ENCODE results near the gene PLEKHB1. TPM values are rescaled to one million over a fixed set of nuclear protein-coding genes. Genes with fewer than 3 reads are reported as not detected.

Gene PLEKHB1
- total RNA-seq, 1 donor, result 1.1 TPM

GRCh38 chr11:73647459-73648100, 1.2 kb downstream of the PLEKHB1 start:
- peak overlapping the region; percentile 47 for H3K4me3 ChIP-seq (ENCODE audit: low read depth, low read length)
- peak; percentile 75 for DNase-seq (ENCODE audit: low read depth)
- TF ChIP-seq CTCF (IDR thresholded peaks at IDR 0.05; ENCODE audit: insufficient read depth, low read length), result no peak

GRCh38 chr11:73648121-73648520, 1.7 kb downstream of the PLEKHB1 start:
- no peak for TF ChIP-seq CTCF (IDR thresholded peaks at IDR 0.05; ENCODE audit: insufficient read depth, low read length)
- no peak for DNase-seq (ENCODE audit: low read depth)

GRCh38 chr11:73648571-73649046, 2.2 kb downstream of the PLEKHB1 start:
- no peak overlapping the region for H3K4me3 ChIP-seq (ENCODE audit: low read depth, low read length)
- no peak for TF ChIP-seq CTCF (IDR thresholded peaks at IDR 0.05; ENCODE audit: insufficient read depth, low read length)
- DNase-seq (ENCODE audit: low read depth), result no peak

More at GRCh38 chr11:73648121-73648520, 1.7 kb downstream of the PLEKHB1 start:
- no peak overlapping the region for H3K4me3 ChIP-seq (ENCODE audit: low read depth, low read length)

GRCh38 chr11:73649206-73649605, 2.8 kb downstream of the PLEKHB1 start:
- no peak overlapping the region for H3K4me3 ChIP-seq (ENCODE audit: low read depth, low read length)
- TF ChIP-seq CTCF (IDR thresholded peaks at IDR 0.05; ENCODE audit: insufficient read depth, low read length), result no peak
- DNase-seq (ENCODE audit: low read depth), result no peak

- DNase-seq (ENCODE audit: low read depth), result no peak
- no peak overlapping the region for H3K4me3 ChIP-seq (ENCODE audit: low read depth, low read length)
- TF ChIP-seq CTCF (IDR thresholded peaks at IDR 0.05; ENCODE audit: insufficient read depth, low read length), result no peak
These were observed 4.0 kb downstream of the PLEKHB1 start for GRCh38 chr11:73650400-73650799.

- TF ChIP-seq CTCF (IDR thresholded peaks at IDR 0.05; ENCODE audit: insufficient read depth, low read length), result no peak
- DNase-seq (ENCODE audit: low read depth), result no peak
These were observed 4.9 kb downstream of the PLEKHB1 start for GRCh38 chr11:73651252-73651651.

GRCh38 chr11:73651661-73652045, 5.3 kb downstream of the PLEKHB1 start:
- TF ChIP-seq CTCF (IDR thresholded peaks at IDR 0.05; ENCODE audit: insufficient read depth, low read length), result no peak
- H3K4me3 ChIP-seq (ENCODE audit: low read depth, low read length), result no peak overlapping the region
- DNase-seq (ENCODE audit: low read depth), result no peak

More at GRCh38 chr11:73651252-73651651, 4.9 kb downstream of the PLEKHB1 start:
- no peak overlapping the region for H3K4me3 ChIP-seq (ENCODE audit: low read depth, low read length)

All from fibroblast of the aortic adventitia (primary cell).